K562 (cell line): ENCODE measurements around the gene SLC38A10.

Experiments
- CTCF ChIP-seq, 3 experiments: IDR thresholded peaks in 2 of 3; conservative IDR thresholded peaks in 1 of 3; 2 replicates each; pipeline ENCODE4 v1.5.1; 2011 to 2012; ENCODE audit warnings: low read length in 3 of 3, mild to moderate bottlenecking in 3 of 3, control low read depth in 2 of 3, improper control_type of control experiment in 1 of 3, inconsistent platforms in 1 of 3, low read depth in 1 of 3, mixed read lengths in 1 of 3, moderate library complexity in 1 of 3; ENCODE audit not compliant: insufficient read depth in 2 of 3
- ELF1 ChIP-seq: fragments of 200-800 bp; sonication (Bioruptor generic); IDR thresholded peaks from 2 replicates; pipeline ENCODE4 v1.6.1; 2016; ENCODE audit warnings: missing genetic modification characterization, missing compliant biosample characterization
- EZH2 ChIP-seq: IDR thresholded peaks from 2 replicates; pipeline ENCODE4 v1.6.1; 2012; ENCODE audit warnings: low read depth, mild to moderate bottlenecking, inconsistent platforms, low read length, borderline replicate concordance
- FOXP1 ChIP-seq: sonication (generic); formaldehyde crosslinking; IDR thresholded peaks from 2 replicates; pipeline ENCODE4 v1.8.0; 2022; ENCODE audit warnings: mild to moderate bottlenecking, missing genetic modification reagents
- HCFC1 ChIP-seq: IDR thresholded peaks from 2 replicates; pipeline ENCODE4 v1.6.1; 2012; ENCODE audit warnings: low read depth, low read length, improper control_type of control experiment
- MED1 ChIP-seq: sonication (generic); formaldehyde crosslinking; IDR thresholded peaks from 2 replicates; pipeline ENCODE4 v1.8.1; 2023; ENCODE audit warnings: missing genetic modification reagents, borderline replicate concordance
- POLR2A ChIP-seq: fragments of 450-650 bp; conservative IDR thresholded peaks from 2 replicates; pipeline ENCODE4 v1.6.1; 2016
- POLR3G ChIP-seq: IDR thresholded peaks from 2 replicates; pipeline ENCODE4 v1.6.1; 2011; ENCODE audit not compliant: insufficient read length, insufficient replicate concordance; ENCODE audit errors: extremely low read depth
- ZNF175 ChIP-seq: fragments of 200-800 bp; sonication (Bioruptor generic); IDR thresholded peaks from 2 replicates; pipeline ENCODE4 v1.6.1; 2016; ENCODE audit warnings: low read depth, mild to moderate bottlenecking, missing genetic modification characterization, missing compliant biosample characterization

- TF ChIP-seq POLR2A (no peak), MED1 (CRISPR knock-in tag) (no peak), EZH2 (no peak), CTCF (IDR thresholded peaks at IDR 0.05 in 2 of 3, conservative IDR thresholded peaks at IDR 0.05 in 1 of 3; ENCODE audit: insufficient read depth in 2 of 3, low read depth in 1 of 3, low read length in 3 of 3) (no peak), HCFC1 (no peak), ZNF175 (CRISPR knock-in tag) (no peak), FOXP1 (CRISPR knock-in tag) (no peak), ELF1 (tag) (no peak), POLR3G (no peak)
Measured at GRCh38 chr17:81203136-81203535, 92.0 kb downstream of the SLC38A10 start.
